IPS-20b (cell line): Measurements from ENCODE around the gene TXNL1.

ENCODE experiments used
- H3K27ac ChIP-seq: one replicate; pipeline ENCODE4 v1.5.1; 2013; ENCODE audit warnings: low read length
- H3K27me3 ChIP-seq: 2 replicates; pipeline ENCODE4 v1.6.1; 2013; ENCODE audit warnings: mild to moderate bottlenecking, low read length, inconsistent platforms; ENCODE audit not compliant: insufficient read depth
- H3K36me3 ChIP-seq: 2 replicates; pipeline ENCODE4 v1.6.1; 2013; ENCODE audit warnings: low read depth, mild to moderate bottlenecking, inconsistent platforms, low read length, moderate library complexity; ENCODE audit not compliant: insufficient read depth
- H3K4me1 ChIP-seq: 2 replicates; pipeline ENCODE4 v1.6.1; 2013; ENCODE audit warnings: mild to moderate bottlenecking, control low read depth, inconsistent platforms, low read length, moderate library complexity; ENCODE audit not compliant: insufficient read depth
- H3K4me3 ChIP-seq: 2 replicates; pipeline ENCODE4 v1.5.1; 2013; ENCODE audit warnings: mild to moderate bottlenecking, low read length, inconsistent platforms
- H3K9ac ChIP-seq: 2 replicates; pipeline ENCODE4 v1.6.1; 2013; ENCODE audit warnings: low read depth, mild to moderate bottlenecking, inconsistent platforms, low read length, moderate library complexity
- H3K9me3 ChIP-seq: 2 replicates; pipeline ENCODE4 v1.6.1; 2013; ENCODE audit warnings: mild to moderate bottlenecking, low read depth, low read length, inconsistent platforms; ENCODE audit not compliant: insufficient read depth

The TXNL1 gene

DNA sequence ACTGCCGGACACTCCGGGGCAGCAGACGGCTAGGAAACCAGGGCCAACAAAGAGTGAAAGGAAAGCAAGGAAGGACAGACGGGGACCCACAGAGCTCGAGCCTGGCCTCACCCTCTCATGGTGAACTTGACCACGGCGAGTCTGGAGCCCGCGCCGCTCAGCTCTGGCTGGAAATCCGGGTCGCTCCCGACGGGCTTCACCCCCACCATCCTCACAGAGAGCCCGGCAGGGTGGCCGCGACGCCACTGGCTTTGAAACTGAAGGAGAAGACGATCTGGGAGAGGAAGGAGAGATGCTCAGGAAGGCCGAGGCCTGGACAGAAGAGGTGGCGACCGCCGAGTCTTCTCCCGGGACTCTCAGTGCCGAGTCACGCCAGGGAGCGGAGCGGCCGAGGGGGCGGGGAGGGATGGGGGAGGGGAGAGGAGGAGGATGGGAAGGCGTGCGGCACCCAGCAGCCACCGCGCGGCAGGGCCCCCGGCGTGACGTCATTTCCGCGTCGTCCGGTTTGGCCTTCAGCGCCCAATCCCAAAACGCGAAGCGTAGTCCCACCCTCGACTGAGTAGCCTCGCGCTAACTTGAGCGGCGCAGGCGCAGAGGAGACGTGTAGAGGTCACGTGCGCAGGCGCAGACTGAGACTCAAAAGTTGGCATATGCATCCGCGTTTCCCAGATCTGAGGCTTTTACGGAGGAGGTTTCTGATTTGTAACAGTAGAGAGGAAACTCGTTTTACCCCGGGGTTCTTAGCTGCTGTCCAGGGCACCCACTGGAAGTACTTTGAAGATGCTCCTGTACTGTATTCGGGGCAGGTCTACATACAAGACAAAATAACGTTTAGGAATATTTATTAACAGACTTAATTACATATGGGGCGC, at the start of gene TXNL1:
TXNL1 (minus strand) TSS at position 361 of the 872 bp plus-strand sequence; CDS start at position 209, 152 bp downstream.
- H3K27ac ChIP-seq, result peak within 1 kb of the TSS; percentile 63
- peak within 1 kb of the TSS; percentile 93 for H3K9ac ChIP-seq
- H3K4me1 ChIP-seq, result peaks cover 10% of the 10 kb centered on the region
- H3K9me3 ChIP-seq, result no peaks in the 10 kb centered on the region
- peak within 1 kb of the TSS; percentile 99 for H3K4me3 ChIP-seq
- no peaks in the 10 kb centered on the region for H3K27me3 ChIP-seq
- peaks cover 18% of the 10 kb centered on the region for H3K36me3 ChIP-seq

DNA sequence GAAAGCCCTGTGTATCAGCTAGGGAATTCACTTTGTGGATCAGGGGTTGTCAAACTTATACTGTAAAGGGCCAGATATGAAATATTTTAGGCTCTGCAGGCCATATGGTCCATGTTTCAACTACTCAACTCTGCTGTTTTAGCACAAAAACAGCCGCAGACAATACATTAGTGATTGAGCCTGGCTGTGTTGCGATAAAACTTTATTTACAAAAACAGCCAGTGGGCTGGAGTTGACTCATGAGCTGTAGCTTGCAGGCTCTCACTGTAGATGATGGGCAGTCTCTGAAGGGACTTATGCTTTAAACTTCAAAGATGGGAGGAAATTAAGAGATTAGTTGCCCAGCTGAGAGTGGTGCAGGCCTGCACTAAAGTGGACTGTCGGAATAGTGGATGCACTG, 45.9 kb upstream of the TXNL1 start:
- Histone ChIP-seq H3K4me1 (no peaks in the 10 kb centered on the region), H3K27ac (no peak overlapping the region), H3K9ac (no peak overlapping the region), H3K4me3 (no peak overlapping the region), H3K27me3 (no peaks in the 10 kb centered on the region), H3K36me3 (peaks cover 4% of the 10 kb centered on the region; the same call in 1 of the 2 replicates), H3K9me3 (no peaks in the 10 kb centered on the region)

DNA sequence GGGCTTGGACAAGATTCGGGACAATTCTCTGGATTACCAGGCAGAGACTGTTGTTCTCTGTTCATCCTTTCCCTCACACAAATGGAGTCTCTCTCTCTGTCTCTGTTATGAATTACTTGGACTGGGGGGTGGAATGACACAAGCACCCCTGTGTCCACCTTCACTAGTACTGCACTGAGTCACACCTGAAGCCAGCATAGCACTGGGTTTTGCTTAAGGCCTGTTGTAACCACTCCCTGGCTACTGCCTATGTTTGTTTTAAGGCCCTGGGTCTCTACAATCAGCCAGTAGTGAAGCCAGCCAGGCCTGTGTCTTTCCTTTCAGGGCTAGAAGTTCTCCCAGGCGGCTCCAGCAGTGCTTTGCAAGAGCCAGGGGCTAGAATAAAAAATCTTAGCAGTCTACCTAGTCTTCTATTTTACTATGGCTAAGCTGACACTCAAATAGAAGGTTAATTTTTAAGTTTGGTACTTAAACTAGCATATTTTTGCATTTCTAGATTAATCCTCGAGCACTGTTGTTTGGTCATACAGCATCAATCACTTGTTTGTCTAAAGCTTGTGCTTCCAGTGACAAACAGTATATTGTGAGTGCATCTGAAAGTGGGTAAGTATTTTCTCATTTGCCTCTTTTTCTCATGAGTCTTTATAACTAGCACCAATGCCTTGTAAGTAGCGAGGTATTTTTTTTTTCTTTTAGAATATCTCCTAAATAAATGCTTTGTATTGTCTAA, 40.6 kb upstream of the TXNL1 start:
- Histone ChIP-seq H3K27me3 (no peaks in the 10 kb centered on the region), H3K4me1 (no peaks in the 10 kb centered on the region), H3K9ac (no peak overlapping the region), H3K9me3 (no peaks in the 10 kb centered on the region), H3K27ac (no peak overlapping the region), H3K36me3 (no peaks in the 10 kb centered on the region), H3K4me3 (no peak overlapping the region)

DNA sequence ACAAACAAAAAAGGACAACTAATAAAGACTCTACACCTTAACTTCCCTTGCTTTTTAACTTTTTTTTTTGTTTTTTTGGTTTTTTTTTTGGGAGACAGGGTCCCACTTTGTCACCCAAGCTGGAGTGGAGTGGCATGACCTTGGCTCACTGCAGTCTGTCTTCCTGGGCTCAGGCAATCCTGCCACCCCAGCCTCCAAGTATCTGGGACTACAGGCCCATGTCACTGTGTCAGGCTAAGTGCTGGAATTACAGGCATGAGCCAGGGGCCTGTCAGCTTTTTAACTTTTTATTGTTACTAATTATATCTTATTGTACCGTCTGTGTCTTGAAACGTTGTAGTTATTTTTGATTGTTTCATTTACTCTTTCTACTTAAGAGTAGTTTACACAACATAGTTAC, 38.2 kb upstream of the TXNL1 start:
- Histone ChIP-seq H3K36me3 (no peaks in the 10 kb centered on the region), H3K27me3 (no peaks in the 10 kb centered on the region), H3K9me3 (no peaks in the 10 kb centered on the region), H3K4me1 (no peaks in the 10 kb centered on the region), H3K27ac (no peak overlapping the region), H3K9ac (no peak overlapping the region), H3K4me3 (no peak overlapping the region)

DNA sequence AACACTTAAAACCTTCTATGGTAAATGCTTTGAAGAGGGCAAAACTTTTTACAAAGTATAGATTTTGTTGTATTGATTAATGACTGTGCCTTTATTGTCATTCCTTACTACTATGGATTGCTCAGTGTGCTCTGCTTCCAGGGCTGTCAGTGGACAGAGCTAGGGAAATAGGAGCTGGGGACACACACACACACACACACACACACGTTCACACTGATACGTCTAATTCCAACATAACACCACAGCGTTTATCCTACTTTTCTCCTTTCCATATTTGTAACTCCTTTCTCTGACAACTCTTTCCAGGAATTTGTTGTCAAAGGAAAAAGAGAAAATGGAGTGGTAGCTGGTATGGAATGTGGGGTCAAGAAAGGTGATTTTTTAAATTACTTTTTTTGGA, 34.6 kb upstream of the TXNL1 start:
- Histone ChIP-seq H3K9me3 (no peaks in the 10 kb centered on the region), H3K4me3 (no peak overlapping the region), H3K4me1 (no peaks in the 10 kb centered on the region), H3K36me3 (no peaks in the 10 kb centered on the region), H3K9ac (no peak overlapping the region), H3K27ac (no peak overlapping the region), H3K27me3 (no peaks in the 10 kb centered on the region)

DNA sequence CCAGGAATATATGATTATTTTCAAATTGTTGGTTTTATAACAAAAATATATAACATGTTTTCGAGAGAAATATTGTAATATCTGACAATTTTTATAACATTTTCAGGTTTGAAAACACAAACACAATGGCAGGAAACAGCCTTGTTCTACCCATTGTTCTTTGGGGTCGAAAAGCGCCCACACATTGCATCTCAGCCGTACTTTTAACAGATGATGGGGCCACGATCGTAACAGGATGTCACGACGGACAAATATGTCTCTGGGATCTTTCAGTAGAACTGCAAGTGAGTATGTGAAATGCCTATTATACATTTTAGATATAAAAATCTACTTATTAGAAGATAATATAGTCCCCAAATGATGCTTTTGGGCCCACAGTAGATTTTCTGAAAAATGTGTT, 34.0 kb upstream of the TXNL1 start:
- Histone ChIP-seq H3K27ac (no peak overlapping the region), H3K4me1 (no peaks in the 10 kb centered on the region), H3K36me3 (no peaks in the 10 kb centered on the region), H3K27me3 (no peaks in the 10 kb centered on the region), H3K4me3 (no peak overlapping the region), H3K9ac (no peak overlapping the region), H3K9me3 (no peaks in the 10 kb centered on the region)

DNA sequence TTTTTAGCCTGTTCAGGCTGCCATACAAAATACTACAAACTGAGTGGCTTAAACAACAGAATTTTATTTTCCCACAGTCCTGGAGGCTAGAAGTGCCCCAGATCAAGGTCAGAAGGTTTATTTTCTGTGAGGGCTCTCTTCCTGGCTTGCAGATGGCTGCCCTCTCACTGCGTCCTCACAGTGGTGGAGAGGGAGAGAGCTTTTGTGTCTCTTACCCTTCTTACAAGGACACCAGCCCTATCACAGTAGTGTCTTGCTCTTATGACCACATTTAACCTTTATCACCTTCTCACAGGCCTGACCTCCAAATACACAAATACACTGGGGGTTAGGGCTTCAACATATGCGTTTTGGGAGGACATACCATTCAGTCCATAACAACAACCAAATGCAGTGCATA, 24.5 kb upstream of the TXNL1 start:
- Histone ChIP-seq H3K4me3 (no peak overlapping the region), H3K36me3 (no peaks in the 10 kb centered on the region), H3K4me1 (no peaks in the 10 kb centered on the region; the same call in 1 of the 2 replicates), H3K27ac (no peak overlapping the region), H3K9ac (no peak overlapping the region), H3K27me3 (no peaks in the 10 kb centered on the region), H3K9me3 (no peaks in the 10 kb centered on the region)

DNA sequence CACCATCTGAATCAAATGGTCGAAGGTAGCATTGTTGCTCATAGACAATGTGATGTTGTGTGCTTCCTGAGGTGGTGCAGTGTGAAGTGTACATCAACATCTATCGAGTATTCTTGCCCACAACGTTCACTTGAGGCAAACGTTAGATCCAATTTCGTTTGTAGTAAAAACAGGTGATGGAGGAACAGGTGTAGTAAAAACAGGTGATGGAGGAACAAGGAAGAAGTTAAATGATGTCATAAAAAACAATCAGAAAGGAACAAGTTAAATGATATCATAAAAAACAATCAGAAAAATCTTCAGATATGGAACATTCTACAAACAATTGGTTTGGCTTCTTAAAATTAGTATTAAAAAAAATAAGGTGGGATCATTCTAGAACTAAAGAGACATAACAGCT, 24.1 kb upstream of the TXNL1 start:
- Histone ChIP-seq H3K9ac (no peak overlapping the region), H3K4me1 (no peaks in the 10 kb centered on the region; the same call in 1 of the 2 replicates), H3K4me3 (no peak overlapping the region), H3K27ac (no peak overlapping the region), H3K9me3 (no peaks in the 10 kb centered on the region), H3K36me3 (no peaks in the 10 kb centered on the region), H3K27me3 (no peaks in the 10 kb centered on the region)

DNA sequence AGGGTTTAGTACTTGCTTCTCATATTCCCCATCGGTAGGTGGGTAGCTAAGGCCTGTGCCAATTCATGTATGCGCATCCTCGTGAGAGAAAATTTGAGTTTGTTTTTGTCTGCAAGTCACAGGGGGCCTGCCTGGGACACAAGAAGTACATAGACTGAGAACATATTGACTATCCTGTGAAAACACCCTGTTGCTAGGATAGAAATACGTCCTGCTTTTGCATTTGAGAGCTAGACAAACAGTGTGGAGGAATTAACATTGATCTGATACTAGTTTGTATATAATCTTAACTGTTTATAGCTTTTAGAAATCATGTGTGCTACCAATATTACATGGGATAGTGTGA, 23.6 kb upstream of the TXNL1 start:
- H3K27ac ChIP-seq, result no peak overlapping the region
- H3K9me3 ChIP-seq, result no peaks in the 10 kb centered on the region
- H3K4me3 ChIP-seq, result no peak overlapping the region
- no peaks in the 10 kb centered on the region for H3K27me3 ChIP-seq
- no peak overlapping the region for H3K9ac ChIP-seq
- H3K36me3 ChIP-seq, result no peaks in the 10 kb centered on the region
- no peaks in the 10 kb centered on the region; the same call in 1 of the 2 replicates for H3K4me1 ChIP-seq

DNA sequence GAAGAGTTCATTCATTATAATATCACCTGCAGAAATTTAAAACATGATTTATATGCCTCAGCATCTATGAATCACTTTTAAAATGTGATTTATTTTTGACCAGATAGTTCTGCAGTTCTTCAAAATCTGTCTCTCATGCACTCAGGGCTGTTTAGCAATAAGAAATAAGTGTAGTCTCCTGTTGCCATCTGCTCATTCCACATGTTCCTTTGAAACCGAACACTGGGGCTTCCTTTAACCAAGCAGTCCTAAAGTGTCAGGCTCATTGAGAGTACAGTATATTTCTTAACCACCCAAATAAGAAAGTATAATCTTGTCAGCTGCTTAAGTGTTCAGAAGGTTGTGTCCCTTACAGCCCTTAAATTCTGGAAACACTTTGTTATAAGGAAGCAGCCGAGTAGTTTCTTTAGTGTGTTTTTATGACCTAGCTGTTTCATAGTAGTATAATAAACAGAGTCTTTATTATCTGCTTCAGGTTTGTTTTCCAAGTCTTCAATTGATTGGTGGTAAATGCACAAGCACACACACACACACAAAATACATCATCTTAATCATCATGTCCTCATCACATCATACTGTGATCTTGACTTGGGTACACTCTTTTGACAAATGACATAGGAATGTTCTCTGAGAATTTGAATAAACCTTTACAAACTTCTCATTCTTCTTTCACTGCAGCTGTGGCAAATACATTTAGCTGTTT, 23.1 kb upstream of the TXNL1 start:
- H3K27ac ChIP-seq, result no peak overlapping the region
- H3K4me3 ChIP-seq, result no peak overlapping the region
- no peaks in the 10 kb centered on the region for H3K27me3 ChIP-seq
- H3K9me3 ChIP-seq, result no peaks in the 10 kb centered on the region
- H3K4me1 ChIP-seq, result no peaks in the 10 kb centered on the region; the same call in 1 of the 2 replicates
- no peaks in the 10 kb centered on the region for H3K36me3 ChIP-seq
- H3K9ac ChIP-seq, result no peak overlapping the region

DNA sequence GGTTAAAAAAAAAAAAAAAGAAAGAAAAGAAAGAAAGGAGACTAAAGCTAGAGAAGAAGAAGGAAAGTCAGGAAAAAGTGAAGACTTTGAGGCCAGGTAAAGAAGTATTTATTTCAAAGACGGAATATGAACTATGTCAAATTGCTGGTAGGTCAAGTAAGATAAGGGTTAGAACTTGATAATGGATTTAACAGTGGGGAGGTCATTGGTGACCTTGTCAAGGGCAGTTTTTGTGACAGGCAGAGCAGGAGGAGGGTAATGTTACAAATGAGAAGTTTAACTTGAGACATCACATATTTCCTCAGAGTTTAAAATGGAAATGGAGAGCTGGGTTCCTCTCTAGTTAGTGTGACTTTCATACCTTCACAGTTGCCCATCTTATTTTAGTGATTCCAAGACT, 22.3 kb upstream of the TXNL1 start:
- H3K9ac ChIP-seq, result no peak overlapping the region
- H3K4me3 ChIP-seq, result no peak overlapping the region
- H3K9me3 ChIP-seq, result no peaks in the 10 kb centered on the region
- H3K27me3 ChIP-seq, result no peaks in the 10 kb centered on the region
- H3K4me1 ChIP-seq, result no peaks in the 10 kb centered on the region; the same call in 1 of the 2 replicates
- no peaks in the 10 kb centered on the region for H3K36me3 ChIP-seq
- no peak overlapping the region for H3K27ac ChIP-seq
